IPS-15b (cell line): Measurements from ENCODE around the gene PPP2R5A.
"Not testable (repeated sequence)": the region's sequence is repeated elsewhere in the genome, so short reads cannot be mapped to it uniquely, and the experiment has no call there.

Source experiments
- H3K27me3 ChIP-seq: one replicate; pipeline ENCODE4 v1.6.1; 2013; ENCODE audit warnings: low read length; ENCODE audit not compliant: control insufficient read depth, insufficient read depth
- H3K36me3 ChIP-seq: one replicate; pipeline ENCODE4 v1.6.1; 2013; ENCODE audit warnings: low read length; ENCODE audit not compliant: control insufficient read depth, insufficient read depth
- H3K4me1 ChIP-seq: one replicate; pipeline ENCODE4 v1.6.1; 2013; ENCODE audit warnings: mild to moderate bottlenecking, low read length; ENCODE audit not compliant: control insufficient read depth, insufficient read depth
- H3K4me3 ChIP-seq: one replicate; pipeline ENCODE4 v1.5.1; 2013; ENCODE audit warnings: low read depth, low read length
- H3K9ac ChIP-seq: one replicate; pipeline ENCODE4 v1.6.1; 2013; ENCODE audit warnings: low read depth, mild to moderate bottlenecking, low read length
- H3K9me3 ChIP-seq: one replicate; pipeline ENCODE4 v1.6.1; 2013; ENCODE audit warnings: mild to moderate bottlenecking, low read length; ENCODE audit not compliant: control insufficient read depth, insufficient read depth

The PPP2R5A gene

DNA sequence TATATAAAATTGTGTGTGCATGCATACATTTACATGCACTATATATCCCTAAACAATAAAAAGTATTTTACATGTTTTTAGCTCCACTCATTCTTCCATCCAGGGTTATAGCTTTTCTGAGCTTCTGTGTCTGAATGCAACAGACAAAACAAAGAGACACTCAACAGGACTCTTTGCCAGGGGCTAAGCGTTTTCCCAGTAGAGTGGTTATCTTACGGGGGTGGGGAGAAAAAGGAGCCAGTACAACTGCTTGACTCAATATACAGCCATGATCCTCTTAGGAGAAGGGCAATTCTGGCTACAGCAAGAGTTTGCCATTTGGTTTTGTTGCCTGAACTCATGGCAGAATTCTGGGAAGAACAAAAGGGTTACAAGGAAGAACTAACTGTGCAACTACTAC, 14.6 kb upstream of the PPP2R5A start:
- Histone ChIP-seq H3K9me3 (no peaks in the 10 kb centered on the region), H3K4me3 (no peak overlapping the region), H3K9ac (no peak overlapping the region), H3K4me1 (no peaks in the 10 kb centered on the region), H3K27me3 (no peaks in the 10 kb centered on the region), H3K36me3 (no peaks in the 10 kb centered on the region)

- no peaks in the 10 kb centered on the region for H3K4me1 ChIP-seq
- H3K9me3 ChIP-seq, result no peaks in the 10 kb centered on the region
- no peak overlapping the region for H3K4me3 ChIP-seq
- no peak overlapping the region for H3K9ac ChIP-seq
- no peaks in the 10 kb centered on the region for H3K27me3 ChIP-seq
- no peaks in the 10 kb centered on the region for H3K36me3 ChIP-seq
Observed at GRCh38 chr1:212271234-212271633, 14.0 kb upstream of the PPP2R5A start.

- no peaks in the 10 kb centered on the region for H3K4me1 ChIP-seq
- no peaks in the 10 kb centered on the region for H3K9me3 ChIP-seq
- no peaks in the 10 kb centered on the region for H3K36me3 ChIP-seq
- no peak overlapping the region for H3K4me3 ChIP-seq
- H3K27me3 ChIP-seq, result no peaks in the 10 kb centered on the region
- no peak overlapping the region for H3K9ac ChIP-seq
Observed at GRCh38 chr1:212271823-212272485, 13.3 kb upstream of the PPP2R5A start.

- Histone ChIP-seq H3K36me3 (no peaks in the 10 kb centered on the region), H3K9ac (no peak overlapping the region), H3K4me1 (no peaks in the 10 kb centered on the region), H3K4me3 (no peak overlapping the region), H3K9me3 (no peaks in the 10 kb centered on the region), H3K27me3 (no peaks in the 10 kb centered on the region)
Observed at GRCh38 chr1:212281590-212281989, 3.6 kb upstream of the PPP2R5A start.

GRCh38 chr1:212283741-212284140, 1.5 kb upstream of the PPP2R5A start:
- no peaks in the 10 kb centered on the region for H3K36me3 ChIP-seq
- no peaks in the 10 kb centered on the region for H3K27me3 ChIP-seq
- H3K4me3 ChIP-seq, result peak overlapping the region; percentile 80
- H3K4me1 ChIP-seq, result peaks cover 6% of the 10 kb centered on the region
- no peaks in the 10 kb centered on the region for H3K9me3 ChIP-seq
- H3K9ac ChIP-seq, result no peak overlapping the region

GRCh38 chr1:212284332-212284743, 872 bp upstream of the PPP2R5A start:
- H3K4me3 ChIP-seq, result peak overlapping the region; percentile 80
- H3K9me3 ChIP-seq, result no peaks in the 10 kb centered on the region
- H3K4me1 ChIP-seq, result peaks cover 6% of the 10 kb centered on the region
- H3K36me3 ChIP-seq, result no peaks in the 10 kb centered on the region
- no peaks in the 10 kb centered on the region for H3K27me3 ChIP-seq
- peak overlapping the region; percentile 78 for H3K9ac ChIP-seq

DNA sequence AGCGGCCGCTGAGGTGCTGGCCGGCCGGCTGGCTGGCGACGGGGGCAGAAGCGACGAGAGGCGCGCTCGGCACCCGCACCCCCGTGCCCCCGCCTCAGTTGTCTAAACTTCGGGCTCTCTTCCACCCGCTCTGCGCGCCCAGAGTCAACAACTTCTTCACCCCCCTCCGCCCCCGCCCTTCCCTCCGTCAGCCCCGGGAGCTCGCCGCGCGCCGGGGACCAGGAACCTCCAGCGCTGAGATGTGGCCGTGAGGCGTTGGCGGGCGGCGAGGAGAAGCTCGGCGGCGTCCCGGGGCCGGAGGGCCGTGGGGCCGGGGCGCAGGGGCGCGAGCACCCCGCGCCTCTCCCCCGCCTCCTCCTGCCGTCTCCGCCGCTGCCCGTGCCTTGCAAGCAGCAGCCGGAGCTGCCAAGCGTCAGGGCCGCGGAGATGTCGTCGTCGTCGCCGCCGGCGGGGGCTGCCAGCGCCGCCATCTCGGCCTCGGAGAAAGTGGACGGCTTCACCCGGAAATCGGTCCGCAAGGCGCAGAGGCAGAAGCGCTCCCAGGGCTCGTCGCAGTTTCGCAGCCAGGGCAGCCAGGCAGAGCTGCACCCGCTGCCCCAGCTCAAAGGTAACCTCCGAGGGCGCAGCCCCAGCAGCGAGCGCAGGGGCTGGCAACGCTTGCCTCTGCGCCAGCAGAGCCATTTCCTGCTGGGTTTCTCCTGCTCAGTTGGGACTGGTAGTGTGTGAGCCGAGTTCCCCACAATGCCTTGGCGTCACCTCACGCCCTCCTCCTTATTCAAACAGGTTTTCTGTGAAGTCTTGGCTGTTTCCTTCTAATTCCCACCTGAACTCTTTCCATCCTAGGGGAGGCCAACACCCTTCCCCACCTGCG, 710 bp downstream of the PPP2R5A start:
- Histone ChIP-seq H3K36me3 (no peaks in the 10 kb centered on the region), H3K9ac (peak overlapping the region; percentile 92)

DNA sequence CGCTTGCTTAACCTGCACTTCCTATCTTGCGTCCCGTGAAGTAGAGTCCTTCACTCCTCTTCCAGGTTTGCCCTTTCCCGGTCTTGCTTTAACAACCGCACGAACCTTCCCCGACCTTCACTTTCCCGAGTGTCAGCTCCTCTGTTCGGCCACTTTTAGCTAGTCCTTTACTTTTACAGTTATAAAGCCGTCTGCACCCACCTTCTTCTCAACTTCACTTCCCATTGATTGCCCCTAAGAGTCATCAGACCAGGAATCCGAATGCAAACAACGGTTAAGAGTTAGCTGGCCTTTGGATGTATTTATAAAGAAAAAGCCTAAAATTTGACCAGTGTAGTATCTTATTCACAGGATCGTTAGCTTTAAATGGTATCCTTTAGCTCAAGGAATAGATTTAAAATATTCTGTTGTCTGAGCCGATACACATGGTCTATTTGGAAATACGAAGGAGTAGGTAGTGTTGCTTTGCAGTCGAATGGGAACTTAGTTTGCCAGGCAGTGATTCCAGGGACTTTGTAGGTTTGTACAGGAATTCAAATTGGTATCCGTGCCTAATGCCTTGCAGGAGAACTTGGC, 1.4 kb downstream of the PPP2R5A start:
- Histone ChIP-seq H3K27me3 (no peaks in the 10 kb centered on the region), H3K4me3 (peak overlapping the region; percentile 98), H3K4me1 (peaks cover 14% of the 10 kb centered on the region), H3K9me3 (no peaks in the 10 kb centered on the region), H3K36me3 (no peaks in the 10 kb centered on the region), H3K9ac (peak overlapping the region; percentile 92)

More for the DNA sequence above, 710 bp downstream of the PPP2R5A start:
- H3K4me3 ChIP-seq, result peak overlapping the region; percentile 98
- peaks cover 11% of the 10 kb centered on the region for H3K4me1 ChIP-seq
- no peaks in the 10 kb centered on the region for H3K27me3 ChIP-seq
- H3K9me3 ChIP-seq, result no peaks in the 10 kb centered on the region

GRCh38 chr1:212287261-212287895, 2.2 kb downstream of the PPP2R5A start:
- no peaks in the 10 kb centered on the region for H3K27me3 ChIP-seq
- peak overlapping the region; percentile 98 for H3K4me3 ChIP-seq
- H3K9me3 ChIP-seq, result no peaks in the 10 kb centered on the region
- peaks cover 16% of the 10 kb centered on the region for H3K4me1 ChIP-seq
- H3K36me3 ChIP-seq, result no peaks in the 10 kb centered on the region
- H3K9ac ChIP-seq, result peak overlapping the region; percentile 92

DNA sequence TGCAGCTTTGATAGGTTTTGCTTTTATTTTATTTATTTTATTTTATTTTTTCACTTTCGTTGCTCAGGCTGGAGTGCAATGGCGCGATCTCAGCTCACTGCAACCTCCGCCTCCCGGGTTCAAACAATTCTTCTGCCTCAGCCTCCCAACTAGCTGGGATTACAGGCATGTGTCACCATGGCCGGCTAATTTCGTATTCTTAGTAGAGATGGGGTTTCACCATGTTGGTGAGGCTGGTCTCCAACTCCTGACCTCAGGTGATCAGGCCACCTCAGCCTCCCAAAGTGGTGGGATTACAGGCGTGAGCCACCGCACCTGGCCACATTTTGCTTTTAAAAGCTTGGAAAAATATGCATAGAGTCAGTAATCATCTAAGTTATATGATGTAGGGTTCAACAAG, 2.8 kb downstream of the PPP2R5A start:
- peaks cover 16% of the 10 kb centered on the region for H3K4me1 ChIP-seq
- not testable (repeated sequence) for H3K36me3 ChIP-seq, H3K27me3 ChIP-seq, H3K9me3 ChIP-seq, H3K9ac ChIP-seq
- peak overlapping the region; percentile 13 for H3K4me3 ChIP-seq

DNA sequence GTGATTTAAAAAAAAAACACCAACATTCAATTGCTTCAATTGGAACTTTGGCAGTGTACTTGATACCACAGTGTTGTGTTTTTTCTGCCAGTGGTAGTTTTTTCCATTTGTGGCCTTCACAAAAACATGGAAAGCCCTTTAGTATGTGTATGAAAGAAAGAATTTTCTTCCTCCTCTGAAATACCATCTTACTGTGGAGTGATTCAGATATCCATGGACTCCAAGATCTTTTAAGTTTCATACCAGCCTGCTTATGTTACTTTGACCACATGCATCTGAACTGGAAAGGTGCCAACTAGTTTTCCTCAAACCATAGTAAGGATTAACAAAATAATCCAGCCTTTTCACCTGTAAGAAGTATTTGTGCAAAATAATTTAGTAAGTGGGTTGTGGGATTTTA, 3.4 kb downstream of the PPP2R5A start:
- no peaks in the 10 kb centered on the region for H3K27me3 ChIP-seq
- H3K9ac ChIP-seq, result no peak overlapping the region
- no peaks in the 10 kb centered on the region for H3K36me3 ChIP-seq
- H3K9me3 ChIP-seq, result no peaks in the 10 kb centered on the region
- no peak overlapping the region for H3K4me3 ChIP-seq
- peaks cover 18% of the 10 kb centered on the region for H3K4me1 ChIP-seq
